ENCODE results near the gene DMTF1.
"Not testable (repeated sequence)": the region's sequence is repeated elsewhere in the genome, so short reads cannot be mapped to it uniquely, and the experiment has no call there.

DMTF1 gene

GRCh38 chr7:87220734-87221215 is 68.5 kb downstream of the DMTF1 start:
- DNase-seq (ENCODE audit: low read depth in 3 of 3): no peak

- DNase-seq (ENCODE audit: low read depth in 3 of 3): no peak
Observed at GRCh38 chr7:87223666-87224065, 71.4 kb downstream of the DMTF1 start.

- no peak for DNase-seq (ENCODE audit: low read depth in 3 of 3)
Observed at GRCh38 chr7:87225696-87226095, 73.4 kb downstream of the DMTF1 start.

GRCh38 chr7:87226495-87226894 is 74.2 kb downstream of the DMTF1 start:
- DNase-seq (ENCODE audit: low read depth in 3 of 3): no peak

- no peak for DNase-seq (ENCODE audit: low read depth in 3 of 3)
Observed at GRCh38 chr7:87231258-87231657, 79.0 kb downstream of the DMTF1 start.

- DNase-seq (ENCODE audit: low read depth in 3 of 3): no peak
Observed at GRCh38 chr7:87231711-87232110, 79.5 kb downstream of the DMTF1 start.

- DNase-seq (ENCODE audit: low read depth in 3 of 3): no peak
Observed at GRCh38 chr7:87234949-87235348, 82.7 kb downstream of the DMTF1 start.

- not testable (repeated sequence) for DNase-seq (ENCODE audit: low read depth in 3 of 3)
Observed at GRCh38 chr7:87238464-87239051, 86.3 kb downstream of the DMTF1 start.

GRCh38 chr7:87245671-87246070 is 93.4 kb downstream of the DMTF1 start:
- not testable (repeated sequence) for DNase-seq (ENCODE audit: low read depth in 3 of 3)
